Gastroesophageal sphincter (tissue), 3 donors: ENCODE measurements around the gene NCOA6.

Experiments used
- CTCF ChIP-seq, 4 experiments: fragments of 200-600 bp in 2 of 4; fragments of 450-650 bp in 2 of 4; sonication (generic) in 1 of 4; IDR thresholded peaks; one replicate each; pipeline ENCODE4 v1.5.1; 2017 to 2019; ENCODE audit warnings: antibody characterized with exemption in 4 of 4, mild to moderate bottlenecking in 2 of 4, moderate library complexity in 2 of 4
- EP300 ChIP-seq: sonication (generic); formaldehyde crosslinking; IDR thresholded peaks from one replicate; pipeline ENCODE4 v1.6.1; 2017; ENCODE audit warnings: antibody characterized with exemption, mild to moderate bottlenecking
- POLR2A ChIP-seq, 2 donors: fragments of 450-650 bp; IDR thresholded peaks; one replicate each; pipeline ENCODE4 v1.6.1; 2017; ENCODE audit warnings: antibody characterized with exemption in 2 of 2, mild to moderate bottlenecking in 2 of 2, moderate library complexity in 1 of 2
- POLR2AphosphoS5 ChIP-seq: sonication (generic); formaldehyde crosslinking; IDR thresholded peaks from one replicate; pipeline ENCODE4 v1.6.1; 2017; ENCODE audit warnings: antibody characterized with exemption

- TF ChIP-seq CTCF (IDR thresholded peaks at IDR 0.05) (no peak), POLR2A (IDR thresholded peaks at IDR 0.05) (no peak), POLR2AphosphoS5 (no peak), EP300 (no peak)
These were observed 123.9 kb downstream of the NCOA6 start for GRCh38 chr20:34701405-34702085.
